ENCODE measurements around the gene CKLF. TPM values are rescaled to one million over a fixed set of nuclear protein-coding genes. Genes with fewer than 3 reads are reported as not detected.

CKLF gene
- total RNA-seq, 1 experiment from 2014 or later, result 57.8 TPM

DNA sequence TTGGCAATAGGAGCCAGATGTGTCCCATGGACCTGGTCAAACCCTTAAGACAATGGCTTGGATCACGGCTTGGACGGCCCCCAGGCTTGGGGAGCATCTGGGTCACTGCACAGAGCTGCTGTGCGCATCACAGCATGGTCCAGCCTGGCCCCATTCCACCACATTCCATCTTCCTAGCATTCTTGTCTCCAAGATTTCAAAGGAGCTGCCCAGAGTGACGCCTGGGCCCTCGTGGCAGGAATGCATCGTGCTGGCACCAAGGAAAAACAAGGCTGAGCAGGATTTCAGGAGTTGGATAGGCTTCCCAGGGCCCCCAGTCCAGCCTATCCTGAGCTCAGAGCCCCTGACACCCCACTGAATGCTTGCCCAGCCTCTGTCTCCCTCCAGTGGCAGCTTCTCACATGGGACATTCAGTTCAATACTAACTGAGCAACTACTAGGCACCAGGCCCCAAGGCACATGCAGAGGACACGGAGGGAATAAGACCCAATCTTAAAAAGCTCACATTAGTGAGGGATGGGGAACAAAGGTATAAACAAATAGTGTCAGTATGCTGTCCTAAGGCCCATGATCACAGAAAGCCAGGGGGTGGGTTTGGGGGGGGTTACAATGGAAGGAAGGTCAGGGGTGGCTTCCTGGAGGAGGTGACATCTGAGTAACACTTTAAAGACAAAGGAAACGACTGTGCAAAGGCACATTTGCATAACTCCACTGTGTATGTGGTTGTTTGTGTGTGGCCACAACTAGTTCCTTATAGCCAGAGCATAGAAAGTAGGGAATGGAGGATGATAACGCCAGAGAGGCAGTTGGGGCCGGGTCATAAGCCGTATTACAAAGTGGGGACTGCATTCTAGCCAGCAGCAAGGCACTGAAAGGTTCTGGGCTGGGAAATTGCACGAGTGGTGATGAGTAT is 36.5 kb upstream of the CKLF start:
- intact Hi-C loops (cut with micrococcal nuclease), result loop anchor here (2.0 to 5.0 kb wide), 2 partner anchors 39 to 107 kb away; no protein-coding TSS in a partner anchor
- TF ChIP-seq, protein P1, sequence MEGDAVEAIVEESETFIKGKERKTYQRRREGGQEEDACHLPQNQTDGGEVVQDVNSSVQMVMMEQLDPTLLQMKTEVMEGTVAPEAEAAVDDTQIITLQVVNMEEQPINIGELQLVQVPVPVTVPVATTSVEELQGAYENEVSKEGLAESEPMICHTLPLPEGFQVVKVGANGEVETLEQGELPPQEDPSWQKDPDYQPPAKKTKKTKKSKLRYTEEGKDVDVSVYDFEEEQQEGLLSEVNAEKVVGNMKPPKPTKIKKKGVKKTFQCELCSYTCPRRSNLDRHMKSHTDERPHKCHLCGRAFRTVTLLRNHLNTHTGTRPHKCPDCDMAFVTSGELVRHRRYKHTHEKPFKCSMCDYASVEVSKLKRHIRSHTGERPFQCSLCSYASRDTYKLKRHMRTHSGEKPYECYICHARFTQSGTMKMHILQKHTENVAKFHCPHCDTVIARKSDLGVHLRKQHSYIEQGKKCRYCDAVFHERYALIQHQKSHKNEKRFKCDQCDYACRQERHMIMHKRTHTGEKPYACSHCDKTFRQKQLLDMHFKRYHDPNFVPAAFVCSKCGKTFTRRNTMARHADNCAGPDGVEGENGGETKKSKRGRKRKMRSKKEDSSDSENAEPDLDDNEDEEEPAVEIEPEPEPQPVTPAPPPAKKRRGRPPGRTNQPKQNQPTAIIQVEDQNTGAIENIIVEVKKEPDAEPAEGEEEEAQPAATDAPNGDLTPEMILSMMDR (IDR thresholded peaks at IDR 0.05; ENCODE audit: unreplicated experiment), result peak; percentile 22
- Mint-ChIP-seq H3K4me1 (ENCODE audit: insufficient read depth, unreplicated experiment) (peaks cover 46% of the 10 kb centered on the region), H3K36me3 (ENCODE audit: insufficient read depth, unreplicated experiment) (peaks cover 35% of the 10 kb centered on the region), H3K27me3 (ENCODE audit: insufficient read depth, unreplicated experiment) (no peaks in the 10 kb centered on the region), H3K27ac (ENCODE audit: low read depth, unreplicated experiment) (no peak overlapping the region), H3K4me3 (ENCODE audit: unreplicated experiment) (peak overlapping the region; percentile 67), H3K9me3 (ENCODE audit: unreplicated experiment) (no peaks in the 10 kb centered on the region)
- POLR2A ChIA-PET, result interaction anchor here (0.9 kb wide), 1 partner anchor 14 kb away, joined by 3 read pairs; no protein-coding TSS in a partner anchor
- CTCF ChIA-PET, result interaction anchor here (0.6 to 1.7 kb wide), 4 partner anchors 11 to 107 kb away, joined by 3 to 4 read pairs (median 4); no protein-coding TSS in a partner anchor
- DNase-seq (ENCODE audit: unreplicated experiment), result peak; percentile 55
- no TSS peak for BruUV-seq (replicated peaks)

DNA sequence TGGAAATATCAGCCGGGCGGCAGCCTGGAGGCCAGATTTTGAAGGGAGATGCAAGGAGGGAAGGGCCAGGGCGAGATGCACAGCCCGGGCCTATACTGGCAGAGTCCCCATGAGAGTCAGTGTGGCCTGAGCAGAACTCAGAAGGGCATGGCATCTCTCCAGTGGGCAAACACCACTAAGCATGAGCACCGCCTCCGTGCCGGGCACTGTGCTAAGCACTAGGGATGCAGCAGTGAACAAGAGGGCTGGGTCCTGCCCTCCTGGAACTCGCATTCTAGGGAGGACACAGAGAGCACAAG is 35.9 kb upstream of the CKLF start:
- CTCF ChIA-PET, result no interaction called here
- intact Hi-C loops (cut with micrococcal nuclease), result loop anchor here (2.0 to 5.0 kb wide), 2 partner anchors 39 to 108 kb away; no protein-coding TSS in a partner anchor
- H3K4me1 Mint-ChIP-seq (ENCODE audit: insufficient read depth, unreplicated experiment), result peaks cover 47% of the 10 kb centered on the region

GRCh38 chr16:66516808-66517585 is 35.4 kb upstream of the CKLF start:
- Mint-ChIP-seq H3K9me3 (ENCODE audit: unreplicated experiment) (no peaks in the 10 kb centered on the region), H3K4me3 (ENCODE audit: unreplicated experiment) (peak overlapping the region; percentile 67), H3K36me3 (ENCODE audit: insufficient read depth, unreplicated experiment) (peaks cover 31% of the 10 kb centered on the region), H3K4me1 (ENCODE audit: insufficient read depth, unreplicated experiment) (peaks cover 47% of the 10 kb centered on the region), H3K27me3 (ENCODE audit: insufficient read depth, unreplicated experiment) (no peaks in the 10 kb centered on the region), H3K27ac (ENCODE audit: low read depth, unreplicated experiment) (peak overlapping the region; percentile 98)
- TF ChIP-seq, protein P1 (IDR thresholded peaks at IDR 0.05; ENCODE audit: unreplicated experiment), result no peak
- ChIA-PET CTCF (interaction anchor here (0.6 kb wide), 1 partner anchor 683 kb away, joined by 3 read pairs; no protein-coding TSS in a partner anchor), POLR2A (interaction anchor here (0.9 to 1.7 kb wide), 6 partner anchors 9 to 110 kb away, joined by 3 to 9 read pairs (median 3); partner anchors contain the start of gene CKLF)
- DNase-seq (ENCODE audit: unreplicated experiment), result peak; percentile 99
- TSS peak; percentile 95 for BruUV-seq (replicated peaks)
- intact Hi-C loops (cut with micrococcal nuclease), result loop anchor here (2.0 to 5.0 kb wide), 2 partner anchors 40 to 108 kb away; no protein-coding TSS in a partner anchor

More for the DNA sequence above, 35.9 kb upstream of the CKLF start:
- Mint-ChIP-seq H3K27me3 (ENCODE audit: insufficient read depth, unreplicated experiment) (no peaks in the 10 kb centered on the region), H3K4me3 (ENCODE audit: unreplicated experiment) (peak overlapping the region; percentile 67), H3K36me3 (ENCODE audit: insufficient read depth, unreplicated experiment) (peaks cover 35% of the 10 kb centered on the region), H3K9me3 (ENCODE audit: unreplicated experiment) (no peaks in the 10 kb centered on the region), H3K27ac (ENCODE audit: low read depth, unreplicated experiment) (peak overlapping the region; percentile 98)
- POLR2A ChIA-PET, result interaction anchor here (0.9 kb wide), 1 partner anchor 14 kb away, joined by 3 read pairs; no protein-coding TSS in a partner anchor
- BruUV-seq (replicated peaks), result no TSS peak
- TF ChIP-seq, protein P1 (IDR thresholded peaks at IDR 0.05; ENCODE audit: unreplicated experiment), result no peak
- no peak for DNase-seq (ENCODE audit: unreplicated experiment)
